ENCODE results near the gene PNKP. TPM values are rescaled to one million over a fixed set of nuclear protein-coding genes. Genes with fewer than 3 reads are reported as not detected.

Gene PNKP
- total RNA-seq, 4 donors from 2014 or later, result 33.3 to 42.3 (median 36.3) TPM

DNA sequence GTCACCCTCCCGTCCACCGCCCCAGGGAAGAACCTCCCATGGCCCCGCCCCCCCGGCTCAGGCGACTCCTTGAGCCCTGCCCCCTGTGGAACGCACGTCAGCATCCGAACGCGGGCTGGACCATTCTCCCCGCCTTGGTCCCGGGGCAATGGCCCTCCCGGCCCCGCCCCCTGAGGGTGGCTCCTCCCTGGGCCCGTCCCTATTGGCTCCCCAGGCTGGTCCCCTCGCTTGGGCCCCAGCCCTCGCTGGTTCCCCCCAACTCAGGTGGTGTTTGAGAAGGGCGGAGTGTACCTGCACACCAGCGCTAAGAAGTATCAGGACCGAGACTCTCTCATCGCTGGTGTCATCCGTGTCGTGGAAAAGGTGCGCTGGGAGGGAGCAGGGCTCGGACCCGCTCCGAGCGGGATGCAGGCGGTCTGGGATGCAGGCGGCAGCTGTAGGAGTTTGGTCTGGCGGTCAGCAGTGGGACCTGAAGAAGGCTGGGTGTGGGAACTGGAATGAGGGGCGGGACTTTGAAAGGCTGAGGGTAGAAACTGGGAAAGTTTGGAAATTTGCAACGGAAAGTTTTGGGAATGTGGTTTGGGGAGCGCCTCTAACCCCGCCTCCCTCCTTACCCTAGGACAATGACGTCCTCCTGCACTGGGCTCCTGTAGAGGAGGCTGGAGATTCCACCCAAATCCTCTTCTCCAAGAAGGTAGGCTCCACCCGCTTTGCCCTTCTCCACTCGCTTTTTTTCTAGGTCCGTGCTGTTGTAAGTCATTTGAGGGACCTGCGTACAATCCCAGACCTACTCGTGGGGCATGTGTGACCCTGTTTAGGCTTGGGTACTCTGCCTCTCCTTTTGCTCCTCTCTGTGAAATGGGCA is 10.7 kb upstream of the PNKP start:
- H3K36me3 ChIP-seq, result peaks cover 27 to 61% (median 41%) of the 10 kb centered on the region in 3 donors

DNA sequence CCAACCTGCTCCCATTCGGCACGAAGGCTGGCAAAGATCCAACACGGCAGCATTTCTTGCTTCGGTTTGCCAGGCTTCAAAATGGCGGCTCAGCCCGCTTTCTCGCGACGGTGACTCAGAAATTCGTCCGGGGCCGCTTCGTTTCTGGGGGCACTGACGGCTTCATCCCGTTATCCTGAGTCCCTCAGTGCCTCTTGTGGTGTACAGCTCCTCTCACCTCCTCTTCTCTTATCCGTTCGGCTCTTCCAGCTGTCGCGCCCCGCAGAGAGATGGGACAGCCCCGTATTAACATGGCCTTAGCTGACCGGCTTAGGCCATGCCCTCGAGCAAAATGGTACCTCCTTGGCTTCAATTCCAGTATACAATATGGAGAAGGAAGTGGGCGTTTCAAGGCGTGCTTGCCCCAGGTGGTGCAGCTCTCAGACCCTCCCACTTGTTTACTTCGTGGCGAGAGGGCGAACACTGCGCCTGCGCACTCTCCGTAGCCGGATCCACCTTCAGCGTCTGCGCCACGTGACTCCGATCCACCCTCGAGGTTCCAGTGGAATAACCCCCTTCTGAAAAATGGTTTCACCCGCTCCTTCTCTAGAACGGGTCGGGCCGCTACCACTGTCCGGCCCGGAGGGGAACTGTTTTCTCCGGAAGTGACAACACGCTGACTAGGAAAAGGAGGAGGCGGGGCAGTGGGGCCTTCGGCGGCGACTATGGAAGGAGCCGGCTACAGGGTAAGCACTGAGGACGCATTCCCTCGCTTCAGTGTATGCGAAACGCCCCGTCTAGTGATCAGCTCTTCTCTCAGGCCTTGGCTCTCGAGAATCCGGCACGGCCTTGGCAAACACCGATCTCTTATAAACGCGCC is 9.9 kb upstream of the PNKP start, which contains the start of the genes AKT1S1 and TBC1D17:
Gene AKT1S1, minus strand, starts transcription at position 336 of the 859 bp plus-strand sequence. CDS start 4,060 bp downstream, outside the sequence.
Gene TBC1D17, plus strand, starts transcription at position 683 of the 859 bp plus-strand sequence. Its CDS starts 22 bp downstream, at position 705.
- Histone ChIP-seq H3K9me3 (no peaks in the 10 kb centered on the region), H3K4me1 (peaks cover 21 to 46% (median 25%) of the 10 kb centered on the region in 3 donors), H3K27ac (peak within 1 kb of the TSS; percentile 98 to 100 (median 99)), H3K4me3 (peak within 1 kb of the TSS; percentile 86 to 99 (median 94)), H3K36me3 (peaks cover 19 to 61% (median 32%) of the 10 kb centered on the region in 3 donors), H3K27me3 (no peaks in the 10 kb centered on the region)
- 0 to 1% methylated on average over 6 to 27 of the region's 61 CpGs for WGBS, 2 donors
- peak; percentile 92 for DNase-seq
- intact Hi-C loops (cut with DNase I), result loop anchor here (10.0 kb wide), 1 partner anchor 62 kb away; the partner anchor contains the start of genes FUZ and MED25
- TF ChIP-seq, protein P1, sequence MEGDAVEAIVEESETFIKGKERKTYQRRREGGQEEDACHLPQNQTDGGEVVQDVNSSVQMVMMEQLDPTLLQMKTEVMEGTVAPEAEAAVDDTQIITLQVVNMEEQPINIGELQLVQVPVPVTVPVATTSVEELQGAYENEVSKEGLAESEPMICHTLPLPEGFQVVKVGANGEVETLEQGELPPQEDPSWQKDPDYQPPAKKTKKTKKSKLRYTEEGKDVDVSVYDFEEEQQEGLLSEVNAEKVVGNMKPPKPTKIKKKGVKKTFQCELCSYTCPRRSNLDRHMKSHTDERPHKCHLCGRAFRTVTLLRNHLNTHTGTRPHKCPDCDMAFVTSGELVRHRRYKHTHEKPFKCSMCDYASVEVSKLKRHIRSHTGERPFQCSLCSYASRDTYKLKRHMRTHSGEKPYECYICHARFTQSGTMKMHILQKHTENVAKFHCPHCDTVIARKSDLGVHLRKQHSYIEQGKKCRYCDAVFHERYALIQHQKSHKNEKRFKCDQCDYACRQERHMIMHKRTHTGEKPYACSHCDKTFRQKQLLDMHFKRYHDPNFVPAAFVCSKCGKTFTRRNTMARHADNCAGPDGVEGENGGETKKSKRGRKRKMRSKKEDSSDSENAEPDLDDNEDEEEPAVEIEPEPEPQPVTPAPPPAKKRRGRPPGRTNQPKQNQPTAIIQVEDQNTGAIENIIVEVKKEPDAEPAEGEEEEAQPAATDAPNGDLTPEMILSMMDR (IDR thresholded peaks at IDR 0.05), result no peak
- peak in 3 of 4 donors; percentile 72 to 90 (median 84) for TF ChIP-seq POLR2A (IDR thresholded peaks at IDR 0.05)

More for the DNA sequence above, 10.7 kb upstream of the PNKP start:
- intact Hi-C loops (cut with DNase I), result loop anchor here (10.0 kb wide), 1 partner anchor 63 kb away; the partner anchor contains the start of genes FUZ and MED25
- H3K4me1 ChIP-seq, result peaks cover 17 to 37% (median 25%) of the 10 kb centered on the region in 3 donors
- peaks cover 0 to 6% (median 0%) of the 10 kb centered on the region in 3 donors for H3K9me3 ChIP-seq
- no peak for TF ChIP-seq POLR2A (IDR thresholded peaks at IDR 0.05)
- TF ChIP-seq, protein P1 (IDR thresholded peaks at IDR 0.05), result no peak
- peak overlapping the region; percentile 98 to 100 (median 99) for H3K27ac ChIP-seq
- peak; percentile 90 for DNase-seq
- H3K4me3 ChIP-seq, result peak overlapping the region; percentile 57 to 99 (median 92)
- 10 to 18% methylated on average over 11 to 24 of the region's 41 CpGs for WGBS, 2 donors
- H3K27me3 ChIP-seq, result no peaks in the 10 kb centered on the region

DNA sequence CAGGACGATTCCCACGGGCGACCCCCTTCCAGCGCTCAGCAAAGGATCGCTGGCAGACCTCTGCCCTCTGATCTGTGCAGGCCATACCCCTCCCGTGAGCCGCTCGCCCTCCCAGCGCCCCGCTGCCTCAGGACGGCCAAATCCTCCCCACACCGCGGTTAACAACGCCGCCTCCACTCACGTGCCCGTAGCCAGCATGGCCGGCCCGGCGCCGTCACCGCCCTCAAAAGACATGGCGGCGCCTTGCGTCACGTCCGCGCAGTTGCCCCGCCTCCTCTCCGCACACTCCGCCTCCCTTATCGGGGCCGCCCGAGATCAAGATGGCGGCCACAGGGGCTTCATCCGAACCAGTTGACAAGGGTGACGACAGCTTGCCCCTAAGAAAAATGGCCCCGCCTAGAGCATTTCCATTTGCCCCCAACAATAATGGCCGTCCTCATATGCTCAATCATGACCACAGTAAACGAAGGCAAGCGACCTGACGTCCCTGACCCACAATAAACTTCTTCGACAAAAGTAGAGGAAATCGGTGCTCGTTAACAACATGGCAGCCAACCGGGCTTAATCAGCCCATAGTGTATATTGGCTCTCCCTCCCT is 9.1 kb upstream of the PNKP start:
- WGBS, 2 donors, result 0 to 8% methylated on average over 4 to 15 of the region's 46 CpGs
- peak overlapping the region; percentile 86 to 99 (median 94) for H3K4me3 ChIP-seq
- intact Hi-C loops (cut with DNase I), result loop anchor here (10.0 kb wide), 1 partner anchor 62 kb away; the partner anchor contains the start of genes FUZ and MED25
- H3K36me3 ChIP-seq, result peaks cover 11 to 61% (median 25%) of the 10 kb centered on the region in 3 donors
- peak; percentile 93 for DNase-seq
- H3K4me1 ChIP-seq, result peaks cover 21 to 46% (median 25%) of the 10 kb centered on the region in 3 donors
- no peaks in the 10 kb centered on the region for H3K27me3 ChIP-seq
- H3K9me3 ChIP-seq, result no peaks in the 10 kb centered on the region
- H3K27ac ChIP-seq, result peak overlapping the region; percentile 98 to 100 (median 99)
- TF ChIP-seq, protein P1 (IDR thresholded peaks at IDR 0.05), result no peak
- peak in 2 of 4 donors; percentile 21 to 50 for TF ChIP-seq POLR2A (IDR thresholded peaks at IDR 0.05)

GRCh38 chr19:49875857-49876421 is 8.6 kb upstream of the PNKP start:
- no peak for DNase-seq
- Histone ChIP-seq H3K4me3 (peak overlapping the region; percentile 86 to 99 (median 94)), H3K4me1 (peaks cover 21 to 50% (median 27%) of the 10 kb centered on the region in 3 donors), H3K9me3 (no peaks in the 10 kb centered on the region), H3K27ac (peak overlapping the region; percentile 98 to 100 (median 99)), H3K27me3 (no peaks in the 10 kb centered on the region), H3K36me3 (peaks cover 11 to 61% (median 19%) of the 10 kb centered on the region in 3 donors)
- TF ChIP-seq, protein P1 (IDR thresholded peaks at IDR 0.05), result no peak
- no peak for TF ChIP-seq POLR2A (IDR thresholded peaks at IDR 0.05)
- intact Hi-C loops (cut with DNase I), result loop anchor here (10.0 kb wide), 1 partner anchor 61 kb away; the partner anchor contains the start of genes FUZ and MED25
- 0 to 1% methylated on average over 15 to 16 of the region's 28 CpGs for WGBS, 2 donors

Measured in esophagus squamous epithelium (tissue), 5 donors.